Fibroblast of lung (primary cell): ENCODE measurements around the gene FAM20C. TPM values are rescaled to one million over a fixed set of nuclear protein-coding genes. Genes with fewer than 3 reads are reported as not detected.

Experiments used
- DNase-seq, 2 donors: peaks; one replicate each; pipeline versions ENCODE4 v3.0.0 to v3.0.0-alpha.2; 2010; ENCODE audit warnings: low read depth in 2 of 2
- H2AFZ ChIP-seq: 2 replicates; pipeline ENCODE4 v1.5.1; 2012; ENCODE audit warnings: low read length, control low read depth, inconsistent platforms
- H3K27ac ChIP-seq: 2 replicates; pipeline ENCODE4 v1.5.1; 2011; ENCODE audit warnings: low read length, control low read depth; ENCODE audit not compliant: insufficient read depth
- H3K27me3 ChIP-seq: 2 replicates; pipeline ENCODE4 v1.5.1; 2011; ENCODE audit warnings: mild to moderate bottlenecking, low read length; ENCODE audit not compliant: control insufficient read depth, insufficient read depth
- H3K36me3 ChIP-seq: 2 replicates; pipeline ENCODE4 v1.5.1; 2011; ENCODE audit warnings: low read length; ENCODE audit not compliant: control insufficient read depth, insufficient read depth
- H3K4me1 ChIP-seq: 2 replicates; pipeline ENCODE4 v1.5.1; 2011; ENCODE audit warnings: low read length; ENCODE audit not compliant: control insufficient read depth, insufficient read depth; ENCODE audit errors: extremely low read depth
- H3K4me2 ChIP-seq: 2 replicates; pipeline ENCODE4 v1.5.1; 2011; ENCODE audit warnings: low read length, control low read depth; ENCODE audit not compliant: insufficient read depth; ENCODE audit errors: extremely low read depth
- H3K4me3 ChIP-seq, 4 experiments: fragments of 200-600 bp in 1 of 4; sonication (generic) in 1 of 4; replicated peaks in 1 of 4; 2 replicates each; pipeline ENCODE4 v1.5.1; 2011 to 2016; ENCODE audit warnings: low read length in 4 of 4, low read depth in 3 of 4, mild to moderate bottlenecking in 3 of 4, control low read depth in 2 of 4, inconsistent platforms in 1 of 4, mixed read lengths in 1 of 4; ENCODE audit not compliant: insufficient read depth in 1 of 4; ENCODE audit errors: control extremely low read depth in 1 of 4
- H3K79me2 ChIP-seq: 2 replicates; pipeline ENCODE4 v1.5.1; 2012; ENCODE audit warnings: mild to moderate bottlenecking, low read length, inconsistent platforms; ENCODE audit not compliant: control insufficient read depth, insufficient read depth
- H3K9ac ChIP-seq: 2 replicates; pipeline ENCODE4 v1.5.1; 2011; ENCODE audit warnings: mild to moderate bottlenecking, low read length, control low read depth; ENCODE audit not compliant: insufficient read depth
- H3K9me3 ChIP-seq: 2 replicates; pipeline ENCODE4 v1.5.1; 2012; ENCODE audit warnings: low read depth, low read length; ENCODE audit not compliant: control insufficient read depth, insufficient read depth
- H4K20me1 ChIP-seq: 2 replicates; pipeline ENCODE4 v1.5.1; 2011; ENCODE audit warnings: low read length; ENCODE audit not compliant: control insufficient read depth, insufficient read depth; ENCODE audit errors: extremely low read depth
- EZH2 ChIP-seq: IDR thresholded peaks from 2 replicates; pipeline ENCODE4 v1.5.1; 2012; ENCODE audit warnings: low read length, control low read depth, mild to moderate bottlenecking; ENCODE audit errors: missing control alignments
- polyA plus RNA-seq, 2 donors: library from polyadenylated mRNA; depleted of rRNA in 1 of 2; stranded (reverse) in 1 of 2; unstranded in 1 of 2; fragments of >200 nt; gene quantifications; 2 replicates each; pipeline ENCODE4 v1.2.1, GENCODE V29; 2011 to 2012; ENCODE audit warnings: missing spikeins in 1 of 2
- total RNA-seq: library from RNA; depleted of rRNA; stranded (reverse); fragments of >200 nt; gene quantifications from 2 replicates; pipeline ENCODE4 v1.2.1, GENCODE V29; 2014
- TF ChIP-seq, protein P1 (sequence below), 2 donors: IDR thresholded peaks in 1 of 2; conservative IDR thresholded peaks in 1 of 2; 1 replicate in 1 of 2; 2 replicates in 1 of 2; pipeline ENCODE4 v1.5.1; 2011 to 2012; ENCODE audit warnings: low read length in 2 of 2, control low read depth in 1 of 2, inconsistent platforms in 1 of 2, low read depth in 1 of 2, mild to moderate bottlenecking in 1 of 2

Gene FAM20C
- total and polyA plus RNA-seq, 2 donors (not counting 1 experiment from before 2014, with no cell fraction given), result 31.8 to 70.7 TPM

DNA sequence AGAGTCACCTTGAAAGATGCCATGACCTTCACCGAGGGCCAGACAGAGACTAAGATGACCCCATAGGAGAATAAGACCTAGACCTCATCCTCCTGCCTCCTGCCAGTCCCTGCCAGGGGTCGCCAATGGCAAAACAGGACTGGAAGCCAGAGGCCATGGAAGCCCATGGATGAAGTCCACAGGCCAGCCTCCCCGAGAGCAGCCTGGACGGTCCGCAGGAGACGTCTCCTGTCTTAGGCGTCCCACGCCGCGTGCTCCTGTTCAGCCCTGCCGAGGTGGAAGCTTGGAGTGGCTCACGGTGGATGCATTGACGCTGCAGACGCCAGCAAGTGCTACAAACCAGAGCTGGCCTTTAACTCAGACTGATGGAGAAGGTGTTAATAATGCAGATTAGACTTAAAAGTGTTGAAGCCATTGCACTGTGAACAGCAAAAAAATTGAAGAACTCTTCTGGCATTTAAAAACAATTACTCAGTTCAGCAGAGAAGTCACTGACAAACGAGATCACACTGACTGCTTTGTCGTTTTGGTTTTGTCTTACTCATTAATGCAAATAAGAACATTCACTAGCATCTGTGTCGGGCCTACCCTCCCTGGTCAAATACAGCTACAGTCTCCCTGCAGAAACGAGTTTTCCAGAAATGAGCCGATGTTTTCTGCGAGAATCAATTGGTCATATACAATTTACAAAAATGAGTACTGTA is 38.1 kb upstream of the FAM20C start:
- no peak overlapping the region for H3K27ac ChIP-seq
- TF ChIP-seq EZH2, result no peak
- TF ChIP-seq, protein P1, sequence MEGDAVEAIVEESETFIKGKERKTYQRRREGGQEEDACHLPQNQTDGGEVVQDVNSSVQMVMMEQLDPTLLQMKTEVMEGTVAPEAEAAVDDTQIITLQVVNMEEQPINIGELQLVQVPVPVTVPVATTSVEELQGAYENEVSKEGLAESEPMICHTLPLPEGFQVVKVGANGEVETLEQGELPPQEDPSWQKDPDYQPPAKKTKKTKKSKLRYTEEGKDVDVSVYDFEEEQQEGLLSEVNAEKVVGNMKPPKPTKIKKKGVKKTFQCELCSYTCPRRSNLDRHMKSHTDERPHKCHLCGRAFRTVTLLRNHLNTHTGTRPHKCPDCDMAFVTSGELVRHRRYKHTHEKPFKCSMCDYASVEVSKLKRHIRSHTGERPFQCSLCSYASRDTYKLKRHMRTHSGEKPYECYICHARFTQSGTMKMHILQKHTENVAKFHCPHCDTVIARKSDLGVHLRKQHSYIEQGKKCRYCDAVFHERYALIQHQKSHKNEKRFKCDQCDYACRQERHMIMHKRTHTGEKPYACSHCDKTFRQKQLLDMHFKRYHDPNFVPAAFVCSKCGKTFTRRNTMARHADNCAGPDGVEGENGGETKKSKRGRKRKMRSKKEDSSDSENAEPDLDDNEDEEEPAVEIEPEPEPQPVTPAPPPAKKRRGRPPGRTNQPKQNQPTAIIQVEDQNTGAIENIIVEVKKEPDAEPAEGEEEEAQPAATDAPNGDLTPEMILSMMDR (conservative IDR thresholded peaks at IDR 0.05 in 1 of 2, IDR thresholded peaks at IDR 0.05 in 1 of 2; ENCODE audit: low read depth in 1 of 2, low read length in 2 of 2), result no peak
- no peak overlapping the region for H2AFZ ChIP-seq
- H3K4me1 ChIP-seq, result peaks cover 20% of the 10 kb centered on the region
- H3K9me3 ChIP-seq, result no peaks in the 10 kb centered on the region
- no peaks in the 10 kb centered on the region for H3K36me3 ChIP-seq
- no peaks in the 10 kb centered on the region for H3K27me3 ChIP-seq
- H3K79me2 ChIP-seq, result no peaks in the 10 kb centered on the region
- H3K4me3 ChIP-seq, result no peak overlapping the region
- DNase-seq, result no peak
- H3K9ac ChIP-seq, result no peak overlapping the region
- no peaks in the 10 kb centered on the region for H4K20me1 ChIP-seq
- no peak overlapping the region for H3K4me2 ChIP-seq

DNA sequence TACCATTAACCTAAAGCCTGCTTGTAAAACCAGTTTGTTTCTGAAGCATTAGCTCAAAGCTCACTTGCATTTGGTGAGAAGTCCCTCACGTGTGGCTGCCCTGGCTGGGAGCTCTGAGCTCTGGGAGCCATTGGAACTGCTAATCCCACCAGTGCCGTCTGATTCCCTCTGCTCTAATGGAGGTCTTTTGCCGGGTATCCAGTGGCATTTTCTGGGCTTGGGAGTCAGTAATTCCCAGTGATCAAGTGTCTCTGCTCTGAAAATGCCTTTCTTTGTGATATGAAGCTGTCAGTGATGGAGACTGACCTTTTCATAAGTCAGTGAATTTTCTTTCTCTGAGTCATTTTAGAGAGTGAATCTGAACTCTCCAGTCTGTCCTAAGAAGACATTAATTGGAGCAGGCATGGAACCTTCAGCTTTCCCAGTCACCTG is 36.9 kb upstream of the FAM20C start:
- Histone ChIP-seq H3K36me3 (no peaks in the 10 kb centered on the region), H3K79me2 (no peaks in the 10 kb centered on the region), H2AFZ (no peak overlapping the region), H3K27me3 (no peaks in the 10 kb centered on the region), H4K20me1 (no peaks in the 10 kb centered on the region), H3K4me2 (peak overlapping the region; percentile 19), H3K4me3 (no peak overlapping the region), H3K9me3 (no peaks in the 10 kb centered on the region), H3K4me1 (peaks cover 12% of the 10 kb centered on the region), H3K27ac (no peak overlapping the region), H3K9ac (no peak overlapping the region)
- TF ChIP-seq, protein P1 (conservative IDR thresholded peaks at IDR 0.05 in 1 of 2, IDR thresholded peaks at IDR 0.05 in 1 of 2; ENCODE audit: low read depth in 1 of 2, low read length in 2 of 2), result no peak
- no peak for TF ChIP-seq EZH2
- peak in 1 of 2 donors; percentile 24 for DNase-seq

- no peak overlapping the region for H2AFZ ChIP-seq
- no peaks in the 10 kb centered on the region for H3K9me3 ChIP-seq
- H4K20me1 ChIP-seq, result no peaks in the 10 kb centered on the region
- peaks cover 8% of the 10 kb centered on the region for H3K4me1 ChIP-seq
- no peaks in the 10 kb centered on the region for H3K79me2 ChIP-seq
- TF ChIP-seq, protein P1 (conservative IDR thresholded peaks at IDR 0.05 in 1 of 2, IDR thresholded peaks at IDR 0.05 in 1 of 2; ENCODE audit: low read depth in 1 of 2, low read length in 2 of 2), result no peak
- H3K9ac ChIP-seq, result no peak overlapping the region
- H3K27ac ChIP-seq, result no peak overlapping the region
- no peak for DNase-seq
- no peak overlapping the region for H3K4me2 ChIP-seq
- peaks cover 3% of the 10 kb centered on the region for H3K27me3 ChIP-seq
- no peak overlapping the region for H3K4me3 ChIP-seq
- H3K36me3 ChIP-seq, result no peaks in the 10 kb centered on the region
Measured at GRCh38 chr7:156111-157007, 36.0 kb upstream of the FAM20C start.
